Activated CD4-positive, alpha-beta T cell treated with anti-CD3 and anti-CD28 coated beads, Interleukin-2, amount 50 U/mL, for 1 hour (primary cell): ENCODE results near the gene SLC22A6.
"Not testable (repeated sequence)": the region's sequence is repeated elsewhere in the genome, so short reads cannot be mapped to it uniquely, and the experiment has no call there.

Experiments used
- DNase-seq: peaks from one replicate; pipeline ENCODE4 v3.0.0-alpha.2; 2020

The SLC22A6 gene

DNA sequence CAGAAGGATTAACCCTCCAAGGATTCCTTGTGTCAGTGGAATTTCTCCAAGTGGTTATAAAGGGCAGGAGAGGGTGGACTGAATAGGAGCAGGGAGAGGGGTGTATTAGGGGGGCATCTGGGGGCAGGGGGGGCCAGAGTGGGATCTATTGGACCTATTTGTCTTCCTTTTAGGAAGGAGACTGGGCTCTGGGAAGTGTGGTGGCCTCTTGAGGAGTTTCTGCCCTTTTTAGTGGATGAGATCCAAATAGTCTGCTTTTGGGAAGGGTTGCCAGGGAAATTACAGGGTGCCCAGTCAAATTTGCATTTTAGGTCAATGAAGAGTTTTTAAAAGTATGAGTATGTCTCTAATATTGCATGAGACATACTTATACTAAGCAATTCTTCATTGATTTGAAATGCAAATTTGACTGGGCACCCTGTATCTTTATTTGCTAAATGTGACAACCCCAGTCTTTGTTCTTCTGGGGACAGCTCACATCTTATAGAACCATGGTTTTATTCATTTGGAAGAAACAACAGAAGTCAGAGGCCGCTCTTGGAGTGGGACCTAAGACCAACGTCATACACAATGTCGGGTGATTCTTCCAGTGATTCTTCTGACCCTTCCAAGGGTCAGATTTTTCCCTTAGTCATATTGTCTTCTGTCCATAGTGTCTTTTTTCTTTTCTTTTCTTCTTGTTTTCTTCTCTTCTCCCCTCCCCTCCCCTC lies 429 bp upstream of the SLC22A6 start:
- DNase-seq: no peak

DNA sequence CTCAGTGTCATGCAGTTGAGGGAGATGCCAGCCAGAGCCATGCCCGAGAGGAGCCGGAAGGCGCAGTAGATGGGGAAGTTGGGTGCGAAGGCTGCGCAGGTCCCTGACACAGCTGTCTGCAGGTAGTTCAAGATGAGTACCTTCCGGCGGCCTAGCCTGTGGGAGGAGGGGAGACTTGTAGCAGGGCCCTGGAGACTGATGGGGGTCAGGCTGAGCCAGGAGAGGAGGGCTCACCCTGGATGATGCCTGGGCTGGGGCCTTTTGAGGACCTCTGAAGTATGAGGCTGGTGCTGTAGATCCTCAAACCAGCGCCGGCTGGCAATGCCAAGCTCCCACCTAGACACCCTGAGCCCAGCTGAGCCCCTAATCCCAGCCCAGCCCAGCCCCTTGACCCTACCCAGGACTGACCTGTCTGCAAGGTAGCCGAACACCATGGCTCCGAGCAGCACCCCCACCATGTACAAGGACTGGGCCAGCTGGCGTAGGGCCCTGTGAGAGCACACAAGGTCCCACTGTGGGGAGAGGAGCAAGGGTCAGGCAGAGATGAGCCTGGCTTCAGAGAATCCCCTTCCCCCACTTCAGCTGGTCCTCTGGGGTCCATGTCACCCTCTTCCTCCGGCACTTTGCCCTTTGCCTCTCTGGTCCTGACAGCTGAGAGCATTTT lies 1.1 kb downstream of the SLC22A6 start:
- DNase-seq: no peak

DNA sequence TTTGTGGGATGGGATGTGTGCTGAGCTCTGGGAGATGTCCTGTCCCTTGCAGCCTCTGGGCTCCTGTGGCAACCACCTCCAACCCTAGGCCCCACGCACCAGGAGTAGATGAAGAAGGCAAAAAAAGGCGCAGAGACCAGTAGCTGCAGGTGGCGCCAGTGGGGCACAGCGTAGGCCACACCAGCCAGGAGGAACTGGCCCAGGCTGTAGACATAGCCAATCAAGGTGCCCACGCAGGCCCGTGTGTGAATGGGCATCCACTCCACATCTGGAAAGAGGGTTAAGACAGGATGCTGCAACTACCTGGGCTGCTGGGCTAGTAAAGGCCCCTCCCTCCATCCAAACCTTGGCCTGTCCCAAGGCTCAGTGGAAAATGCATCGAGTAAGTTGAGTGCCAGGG lies 3.0 kb downstream of the SLC22A6 start:
- DNase-seq: no peak

DNA sequence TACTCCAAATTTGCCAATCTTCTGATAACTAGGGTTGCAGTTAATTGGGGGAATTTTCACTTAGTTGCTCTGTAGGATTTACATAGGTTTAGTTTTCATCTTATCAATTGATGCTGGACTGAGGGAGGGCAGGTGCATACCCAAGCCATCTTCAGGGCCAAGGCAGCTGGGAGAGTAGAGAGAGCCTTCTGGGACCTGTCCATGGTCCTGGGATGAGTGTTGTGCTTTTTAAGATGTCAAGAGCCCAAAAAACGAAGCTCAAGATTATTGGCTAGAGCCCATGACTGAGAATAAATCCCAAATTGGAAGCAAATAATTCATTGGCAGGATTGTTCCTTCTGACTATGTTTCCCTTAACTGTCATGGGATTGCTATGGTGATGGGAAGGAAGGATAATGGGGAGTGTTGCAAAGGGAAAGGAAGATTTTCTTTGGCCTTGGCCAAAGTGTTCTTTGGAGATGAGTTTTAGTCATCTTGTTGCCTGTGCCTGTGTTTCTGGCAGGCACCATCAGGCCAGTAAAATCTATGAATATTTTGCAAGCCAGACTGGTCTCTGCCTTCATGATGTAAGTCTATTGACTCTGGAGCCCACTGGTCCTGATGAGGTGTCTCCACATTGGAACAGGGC lies 4.5 kb downstream of the SLC22A6 start:
- DNase-seq: no peak

DNA sequence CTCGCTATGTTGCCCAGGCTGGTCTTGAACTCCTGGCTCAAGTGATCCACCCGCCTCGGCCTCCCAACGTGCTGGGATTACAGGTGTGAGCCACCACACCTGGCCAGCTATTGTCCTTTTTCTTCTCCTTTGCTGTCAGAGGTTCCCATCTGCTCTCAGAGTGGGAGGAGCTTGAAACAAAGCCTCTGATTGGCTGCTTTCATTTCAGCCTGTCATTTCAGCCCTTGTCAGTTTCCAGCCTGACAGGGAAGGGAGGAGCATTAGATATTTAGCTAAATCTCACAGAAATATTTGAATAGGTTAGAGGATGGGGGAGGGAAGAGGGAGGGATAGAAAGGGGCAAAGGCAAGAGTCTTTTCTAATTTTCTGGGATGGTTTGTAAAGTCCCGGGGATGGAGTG lies 8.7 kb downstream of the SLC22A6 start:
- no peak for DNase-seq

DNA sequence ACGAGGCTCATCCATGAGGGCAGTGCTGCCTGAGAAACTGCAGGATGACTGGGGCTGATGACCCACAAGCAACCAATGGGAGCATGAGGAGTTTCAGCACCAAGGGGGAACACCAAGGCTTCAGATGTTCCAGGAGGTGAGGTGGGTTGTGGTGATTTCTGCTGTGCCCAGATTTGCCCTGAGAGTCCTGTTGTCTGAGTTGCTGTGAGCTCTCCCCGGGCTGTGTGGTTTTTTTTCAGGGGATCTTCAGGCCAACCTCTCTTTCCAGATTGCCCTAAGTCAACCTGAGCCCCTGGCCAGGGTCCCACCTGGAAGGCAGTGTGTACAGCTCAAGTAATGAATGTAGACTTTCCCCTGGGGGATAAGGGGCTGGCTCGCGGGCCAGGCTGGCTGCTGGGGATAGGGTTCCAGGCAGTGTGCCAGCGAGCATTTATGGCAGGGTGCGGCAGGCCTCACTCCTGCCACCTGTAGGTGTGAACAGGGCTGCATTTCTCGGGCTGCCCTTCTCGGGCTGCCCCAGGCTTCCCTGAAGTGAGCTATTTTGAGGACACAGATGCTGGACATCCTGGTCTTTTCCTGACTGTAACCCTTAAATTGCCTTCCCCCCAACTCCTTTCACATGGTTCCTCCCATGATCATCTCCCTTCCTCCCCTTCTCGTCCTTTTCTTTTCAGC lies 9.8 kb downstream of the SLC22A6 start:
- DNase-seq: peak; percentile 4

DNA sequence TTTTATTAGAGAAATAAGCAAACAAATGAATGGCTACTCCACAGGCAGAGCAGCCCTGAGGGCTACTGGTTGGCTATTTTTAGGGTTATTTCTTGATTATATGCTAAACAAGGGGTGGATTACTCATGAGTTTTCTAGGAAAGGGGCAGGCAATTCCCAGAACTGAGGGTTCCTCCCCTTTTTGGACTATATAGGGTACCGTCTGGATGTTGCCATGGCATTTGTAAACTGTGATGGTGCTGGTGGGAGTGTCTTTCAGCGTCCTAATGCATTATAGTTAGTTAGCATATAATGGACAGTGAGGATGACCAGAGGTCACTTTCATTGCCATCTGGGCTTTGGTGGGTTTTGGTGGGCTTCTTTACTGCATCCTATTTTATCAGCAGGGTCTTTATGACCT lies 19.2 kb downstream of the SLC22A6 start:
- DNase-seq: no peak

DNA sequence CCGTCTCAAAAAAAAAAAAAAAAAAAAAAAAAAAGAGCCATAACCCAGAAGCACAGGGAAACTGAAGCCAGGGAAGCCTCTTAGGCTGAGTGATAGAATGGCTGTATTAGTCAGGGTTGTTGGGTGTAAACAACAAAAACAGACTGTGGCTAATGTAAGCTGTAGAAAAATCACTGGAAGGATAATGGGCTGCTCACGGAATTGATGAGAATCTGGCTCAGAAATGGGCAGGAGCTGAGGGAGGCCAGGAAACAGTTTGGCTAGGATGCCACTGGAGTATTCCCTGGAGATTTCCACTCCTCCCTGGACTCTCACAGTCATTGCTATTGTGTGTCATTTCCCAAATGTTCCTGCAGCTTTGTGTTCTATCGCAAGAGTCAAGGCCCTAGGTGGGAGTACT lies 22.4 kb downstream of the SLC22A6 start:
- no peak for DNase-seq

DNA sequence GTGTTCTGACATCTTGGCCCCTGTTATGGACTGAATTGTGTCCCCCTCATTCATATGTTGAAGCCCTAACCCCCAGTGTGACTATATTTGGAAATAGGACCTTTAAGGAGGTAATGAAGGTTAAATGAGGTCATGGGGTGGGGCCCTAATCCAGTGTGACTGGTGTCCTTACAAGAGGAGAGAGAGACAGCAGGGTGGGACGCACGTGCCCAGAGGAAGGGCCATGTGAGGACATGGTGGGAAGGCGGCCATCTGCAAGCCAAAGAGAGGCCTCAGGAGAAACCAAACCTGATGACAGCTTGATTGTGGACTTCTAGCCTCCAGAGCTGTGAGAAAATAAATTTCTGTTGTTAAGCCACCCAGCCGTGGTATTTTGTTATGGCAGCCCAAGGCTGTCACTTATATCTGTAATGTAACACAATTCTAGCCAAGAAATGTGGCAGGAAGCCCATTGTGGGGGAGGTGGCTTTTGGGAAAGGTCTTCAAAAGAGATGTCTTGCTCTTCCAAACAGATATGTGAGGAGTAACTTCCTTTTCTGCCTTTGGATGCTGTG lies 23.7 kb downstream of the SLC22A6 start:
- no peak for DNase-seq

DNA sequence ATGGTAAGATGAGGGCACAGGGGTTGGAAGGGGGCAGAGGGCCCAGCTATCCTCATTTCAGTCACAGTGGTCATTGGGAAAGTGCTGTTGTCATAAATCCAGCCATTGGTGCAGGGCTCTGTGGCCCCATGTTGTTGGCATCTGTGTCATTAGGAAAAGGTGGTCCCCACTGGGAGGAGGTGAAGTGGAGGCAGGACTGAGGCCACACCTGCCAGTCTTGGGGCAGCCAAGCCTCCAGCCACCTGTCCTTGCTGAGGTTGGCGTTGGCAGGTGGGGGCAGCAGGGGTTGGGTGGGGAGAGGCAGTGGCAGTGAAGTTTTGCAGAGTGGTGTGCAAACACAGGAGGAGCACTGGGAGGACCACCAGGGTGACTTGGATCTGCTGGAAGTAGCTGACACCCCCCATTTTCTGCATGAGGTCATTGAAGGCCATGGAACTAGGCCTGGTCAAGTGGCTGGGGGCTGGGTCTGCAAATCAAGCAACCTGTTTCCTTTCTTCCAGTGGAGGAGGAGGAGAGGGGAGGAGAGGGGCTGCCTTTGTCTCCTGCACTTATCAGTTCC lies 25.3 kb downstream of the SLC22A6 start:
- no peak for DNase-seq

DNA sequence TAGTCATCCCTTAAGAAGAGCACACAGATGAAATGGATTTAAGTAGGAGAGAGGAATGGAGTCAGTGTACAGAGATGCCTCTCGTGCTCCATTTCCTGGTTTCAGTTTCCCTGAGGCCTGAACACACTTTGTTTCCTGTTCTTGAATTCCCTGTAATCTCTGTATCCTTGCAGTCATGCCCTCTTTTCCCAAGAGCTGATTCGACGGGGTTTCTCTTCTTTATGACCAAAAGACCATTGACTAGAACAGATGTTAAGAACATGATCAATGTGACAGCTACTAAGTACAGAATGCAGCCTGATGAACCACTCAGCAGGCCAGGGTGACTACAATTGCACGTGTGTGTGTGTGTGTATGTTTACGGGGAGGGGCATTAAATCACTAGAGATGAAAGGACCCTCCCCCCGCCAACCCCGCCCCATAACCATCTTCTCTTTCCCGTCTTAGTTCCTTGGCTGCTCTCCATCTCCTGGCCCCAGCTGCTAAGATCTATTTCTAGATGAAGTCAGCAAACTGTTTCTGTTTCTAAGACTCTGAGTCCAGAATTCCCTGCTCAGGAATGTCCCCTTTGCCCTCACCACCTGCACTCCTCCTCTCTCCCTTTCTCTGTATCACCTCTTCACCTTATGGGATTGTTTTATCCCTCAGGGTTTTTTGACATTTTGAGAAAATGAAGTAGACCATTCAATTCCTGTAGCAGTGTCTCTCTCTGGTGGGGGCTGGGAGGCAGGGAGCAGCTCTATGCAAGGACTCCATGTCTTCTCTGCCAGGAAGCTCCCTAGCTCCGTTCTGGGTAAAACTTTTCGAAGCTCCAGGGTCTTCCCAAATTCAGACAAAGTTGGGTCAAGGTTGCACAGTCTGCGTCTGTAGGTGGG lies 26.0 kb downstream of the SLC22A6 start:
- DNase-seq: no peak

DNA sequence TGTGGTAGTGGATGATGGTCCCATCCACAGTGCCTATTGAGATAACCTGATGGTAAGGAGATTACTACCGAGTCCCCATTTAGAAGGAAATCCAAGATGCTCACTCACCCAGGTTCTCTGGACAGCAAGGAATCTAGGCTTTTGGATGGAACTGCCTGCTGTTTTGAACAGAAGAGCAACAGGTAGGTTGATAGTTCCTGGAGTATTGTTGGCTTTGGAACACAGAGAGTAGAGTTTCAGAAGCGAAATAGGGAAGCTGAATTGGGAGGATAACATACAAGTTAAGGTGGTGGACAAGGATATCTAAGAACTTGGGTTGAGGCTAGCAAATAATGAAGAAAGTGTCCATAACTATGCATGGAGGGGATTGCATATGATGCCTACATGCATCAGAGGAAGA lies 27.6 kb downstream of the SLC22A6 start:
- DNase-seq: no peak

DNA sequence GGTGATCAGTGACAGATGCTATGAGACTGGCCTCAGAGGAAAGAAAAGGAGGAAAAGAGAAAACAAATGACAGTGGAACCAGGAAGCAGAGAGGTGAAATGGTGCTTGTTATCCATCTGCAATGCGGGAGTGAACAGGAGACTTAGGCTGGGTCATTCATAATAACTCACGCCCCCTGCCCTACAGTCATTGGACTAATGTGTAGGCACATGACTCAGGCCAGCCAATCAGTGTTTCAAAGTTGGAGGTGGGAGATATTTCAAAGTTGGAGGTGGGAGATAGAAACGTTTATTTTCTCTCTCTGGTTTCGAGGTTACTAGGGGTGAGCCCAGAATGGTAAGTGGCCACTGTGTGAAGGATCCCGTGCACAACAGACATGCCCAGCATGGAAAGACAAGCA lies 30.3 kb downstream of the SLC22A6 start:
- DNase-seq: no peak

DNA sequence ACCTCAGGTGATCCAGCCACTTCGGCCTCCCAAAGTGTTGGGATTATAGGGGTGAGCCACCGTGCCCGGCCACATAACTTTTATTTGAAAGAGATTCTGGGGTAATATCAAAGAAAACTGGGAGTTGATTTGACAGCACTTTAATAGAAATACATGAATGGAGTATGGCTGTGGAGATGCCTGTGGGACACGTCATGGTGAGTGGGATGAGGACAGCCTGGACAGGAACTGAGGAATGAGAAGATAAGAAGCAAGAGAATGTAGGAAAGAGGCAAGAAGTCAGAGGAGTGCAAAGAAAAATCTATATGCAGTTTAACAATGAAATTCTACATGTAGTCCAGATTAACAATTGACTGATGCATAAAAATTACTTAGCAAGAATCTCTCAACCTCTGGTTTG lies 31.0 kb downstream of the SLC22A6 start:
- no peak for DNase-seq

DNA sequence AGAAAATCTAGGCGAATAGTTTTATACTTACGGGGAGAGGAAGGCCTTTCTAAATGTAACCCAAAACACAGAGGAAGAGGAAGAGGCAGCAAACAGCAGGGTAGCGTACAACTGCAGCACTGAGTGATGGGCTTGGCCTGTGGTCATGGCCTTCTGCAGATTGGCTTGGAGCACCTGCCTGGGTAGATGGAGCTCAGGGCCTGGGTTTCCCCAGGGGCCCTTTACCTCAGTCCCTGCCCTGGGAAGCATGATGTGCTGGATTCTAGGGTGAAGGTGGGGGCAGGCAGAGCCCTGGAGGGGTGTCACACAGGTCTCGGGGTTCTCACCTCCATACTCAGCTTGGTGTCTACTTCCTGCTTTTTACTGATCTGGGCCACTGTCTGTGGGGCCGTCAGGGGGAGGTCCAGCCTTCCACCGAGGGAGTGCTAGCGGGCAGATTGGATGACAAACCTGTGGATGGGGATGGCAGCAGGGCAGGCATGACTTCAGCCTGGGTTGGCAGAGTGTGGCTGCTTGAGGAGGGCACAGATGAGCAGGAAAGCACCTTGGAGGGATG lies 35.9 kb downstream of the SLC22A6 start:
- DNase-seq: no peak

DNA sequence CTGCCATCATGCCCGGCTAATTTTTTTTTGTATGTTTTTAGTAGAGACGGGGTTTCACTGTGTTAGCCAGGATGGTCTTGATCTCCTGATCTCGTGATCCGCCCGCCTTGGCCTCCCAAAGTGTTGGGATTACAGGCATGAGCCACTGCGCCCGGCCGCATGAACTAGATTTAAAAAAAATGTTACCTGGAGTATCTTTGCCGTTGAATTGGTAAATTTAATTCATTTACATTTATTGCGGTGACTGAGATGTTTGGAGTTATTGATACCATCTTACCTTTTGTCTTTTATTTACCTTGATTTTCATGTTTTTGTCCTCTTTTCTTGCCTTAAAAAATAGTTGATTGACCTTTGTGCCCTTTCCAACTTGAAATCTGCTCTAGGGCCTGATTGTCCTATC lies 39.2 kb downstream of the SLC22A6 start:
- DNase-seq: not testable (repeated sequence)

DNA sequence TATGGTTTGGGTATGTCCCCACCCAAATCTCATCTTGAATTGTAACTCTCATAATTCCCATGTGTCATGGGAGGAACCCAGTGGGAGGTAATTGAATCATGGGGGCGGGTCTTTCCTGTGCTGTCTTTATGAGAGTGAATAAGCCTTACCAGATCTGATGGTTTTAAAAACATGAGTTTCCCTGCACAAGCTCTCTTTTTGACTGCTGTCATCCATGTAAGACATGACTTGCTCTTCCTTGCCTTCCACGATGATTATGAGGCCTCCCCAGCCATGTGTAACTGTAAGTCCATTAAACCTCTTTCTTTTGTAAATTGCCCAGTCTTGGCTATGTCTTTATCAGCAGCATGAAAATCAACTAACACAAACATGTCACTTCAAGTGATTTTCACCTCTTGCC lies 47.2 kb downstream of the SLC22A6 start:
- DNase-seq: not testable (repeated sequence)

DNA sequence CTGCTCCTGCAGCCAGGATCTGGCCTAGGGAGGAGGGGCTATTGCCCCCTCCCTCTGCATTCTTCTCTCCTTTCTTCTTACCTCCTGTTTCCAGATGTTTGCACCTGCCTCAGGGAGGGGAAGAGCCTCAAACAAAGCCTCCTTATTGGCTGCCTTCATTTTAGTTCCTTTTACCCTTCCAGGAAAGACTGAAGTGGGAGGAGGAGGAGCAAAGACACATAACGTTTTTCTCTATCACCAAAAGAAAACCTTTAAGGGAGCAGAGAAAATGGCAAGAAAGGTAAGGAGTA lies 50.3 kb downstream of the SLC22A6 start:
- DNase-seq: no peak

DNA sequence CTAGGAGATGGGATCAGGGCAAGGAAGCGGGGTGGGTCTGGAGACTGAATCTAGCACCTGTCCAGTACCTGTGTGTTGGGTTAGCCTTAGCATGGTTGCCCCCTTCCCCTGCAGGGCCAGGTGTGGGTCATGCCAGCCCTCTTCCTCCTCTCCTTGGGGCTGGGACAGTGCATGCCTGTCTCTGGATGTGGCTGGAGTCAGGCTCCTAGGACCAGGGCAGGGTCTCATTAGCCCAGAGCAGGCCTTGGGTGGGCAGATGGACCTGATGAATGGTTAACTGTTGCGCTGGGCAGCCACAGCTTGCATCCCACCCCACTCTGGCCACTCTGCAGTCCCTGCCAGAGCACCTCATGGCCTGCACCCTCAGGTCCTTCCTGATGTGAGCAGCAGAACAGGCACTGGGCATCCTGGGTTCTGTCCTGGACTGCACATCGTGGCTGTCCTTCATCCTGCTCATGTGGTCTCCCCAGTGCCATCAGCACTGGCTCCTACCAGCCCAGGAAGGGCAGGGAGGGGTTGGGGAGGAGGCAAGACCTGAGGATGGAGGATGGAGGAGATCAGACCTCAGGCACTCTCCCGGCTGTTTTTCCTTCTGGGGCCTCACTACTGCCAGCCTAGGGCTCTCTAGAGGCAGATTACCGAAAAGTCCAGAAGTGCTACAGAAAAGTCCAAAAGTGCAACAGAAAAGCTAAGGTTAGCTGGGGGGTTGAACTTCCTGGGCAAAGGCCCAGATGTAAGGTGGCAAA lies 50.8 kb downstream of the SLC22A6 start:
- no peak for DNase-seq

DNA sequence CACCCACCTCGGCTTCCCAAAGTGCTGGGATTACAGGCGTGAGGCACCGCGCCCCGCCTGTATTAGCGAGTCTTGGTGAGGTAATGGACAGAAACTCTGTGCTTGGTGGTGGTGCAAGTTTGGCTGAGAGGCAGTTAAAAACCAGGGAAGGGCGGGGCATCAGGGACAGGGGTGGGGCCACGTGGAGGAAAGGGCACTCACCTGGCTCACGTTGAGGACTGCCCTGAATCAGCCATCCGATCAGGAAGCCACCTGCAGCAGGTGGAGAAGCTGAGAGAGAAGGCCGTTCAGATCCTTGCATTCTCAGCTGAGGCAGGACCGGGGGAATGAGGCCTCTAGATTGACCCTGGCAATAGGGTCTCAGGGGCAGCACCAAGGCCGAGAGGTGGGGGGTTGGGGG lies 51.5 kb downstream of the SLC22A6 start:
- no peak for DNase-seq
